GM10248 (cell line): ENCODE data around the gene SREBF2.

Source experiments
- CTCF ChIA-PET: fragments of 300-600 bp; sonication (Branson Sonifier 250); formaldehyde crosslinking; extraction: SDS; loops from one replicate; lab custom pipeline; 2021; ENCODE audit warnings: antibody characterized with exemption; lab: Yijun Ruan, JAX
- POLR2A ChIA-PET: fragments of 350-650 bp; sonication (Branson Sonifier 250); formaldehyde crosslinking; extraction: SDS; loops from one replicate; lab custom pipeline; 2020; ENCODE audit warnings: antibody characterized with exemption; lab: Yijun Ruan, JAX
- DNase-seq: peaks from one replicate; pipeline ENCODE4 v3.0.0; 2012; ENCODE audit errors: extremely low spot score
- TF ChIP-seq, protein P1 (sequence below): IDR thresholded peaks from 2 replicates; pipeline ENCODE4 v1.5.1; 2012; ENCODE audit warnings: mild to moderate bottlenecking, low read depth; ENCODE audit errors: extremely low read depth, missing control alignments, control extremely low read depth

The SREBF2 gene

DNA sequence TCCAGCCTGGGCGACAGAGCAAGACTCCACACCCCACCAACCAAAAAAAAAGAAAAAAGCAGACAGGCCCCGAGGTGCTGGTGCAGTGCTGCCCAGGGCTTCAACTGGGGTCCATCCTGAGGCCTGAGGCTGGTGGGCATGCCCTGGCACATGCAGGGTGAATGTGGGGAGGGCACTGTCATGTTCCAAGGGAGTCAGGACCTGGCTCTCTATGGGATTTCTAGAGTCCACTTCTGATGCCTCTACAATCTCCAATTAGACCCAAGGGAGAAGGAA, 103.9 kb downstream of the SREBF2 start:
- DNase-seq: no peak
- ChIA-PET POLR2A (interaction anchor here (1.1 to 7.6 kb wide), 4 partner anchors 10 to 24 kb away, joined by 3 to 118 read pairs (median 10); partner anchors contain the start of genes CENPM and TNFRSF13C), CTCF (interaction anchor here (1.1 to 8.8 kb wide), 5 partner anchors 13 to 271 kb away, joined by 3 to 229 read pairs (median 4); partner anchors contain the start of gene TNFRSF13C)
- TF ChIP-seq, protein P1, sequence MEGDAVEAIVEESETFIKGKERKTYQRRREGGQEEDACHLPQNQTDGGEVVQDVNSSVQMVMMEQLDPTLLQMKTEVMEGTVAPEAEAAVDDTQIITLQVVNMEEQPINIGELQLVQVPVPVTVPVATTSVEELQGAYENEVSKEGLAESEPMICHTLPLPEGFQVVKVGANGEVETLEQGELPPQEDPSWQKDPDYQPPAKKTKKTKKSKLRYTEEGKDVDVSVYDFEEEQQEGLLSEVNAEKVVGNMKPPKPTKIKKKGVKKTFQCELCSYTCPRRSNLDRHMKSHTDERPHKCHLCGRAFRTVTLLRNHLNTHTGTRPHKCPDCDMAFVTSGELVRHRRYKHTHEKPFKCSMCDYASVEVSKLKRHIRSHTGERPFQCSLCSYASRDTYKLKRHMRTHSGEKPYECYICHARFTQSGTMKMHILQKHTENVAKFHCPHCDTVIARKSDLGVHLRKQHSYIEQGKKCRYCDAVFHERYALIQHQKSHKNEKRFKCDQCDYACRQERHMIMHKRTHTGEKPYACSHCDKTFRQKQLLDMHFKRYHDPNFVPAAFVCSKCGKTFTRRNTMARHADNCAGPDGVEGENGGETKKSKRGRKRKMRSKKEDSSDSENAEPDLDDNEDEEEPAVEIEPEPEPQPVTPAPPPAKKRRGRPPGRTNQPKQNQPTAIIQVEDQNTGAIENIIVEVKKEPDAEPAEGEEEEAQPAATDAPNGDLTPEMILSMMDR: no peak

DNA sequence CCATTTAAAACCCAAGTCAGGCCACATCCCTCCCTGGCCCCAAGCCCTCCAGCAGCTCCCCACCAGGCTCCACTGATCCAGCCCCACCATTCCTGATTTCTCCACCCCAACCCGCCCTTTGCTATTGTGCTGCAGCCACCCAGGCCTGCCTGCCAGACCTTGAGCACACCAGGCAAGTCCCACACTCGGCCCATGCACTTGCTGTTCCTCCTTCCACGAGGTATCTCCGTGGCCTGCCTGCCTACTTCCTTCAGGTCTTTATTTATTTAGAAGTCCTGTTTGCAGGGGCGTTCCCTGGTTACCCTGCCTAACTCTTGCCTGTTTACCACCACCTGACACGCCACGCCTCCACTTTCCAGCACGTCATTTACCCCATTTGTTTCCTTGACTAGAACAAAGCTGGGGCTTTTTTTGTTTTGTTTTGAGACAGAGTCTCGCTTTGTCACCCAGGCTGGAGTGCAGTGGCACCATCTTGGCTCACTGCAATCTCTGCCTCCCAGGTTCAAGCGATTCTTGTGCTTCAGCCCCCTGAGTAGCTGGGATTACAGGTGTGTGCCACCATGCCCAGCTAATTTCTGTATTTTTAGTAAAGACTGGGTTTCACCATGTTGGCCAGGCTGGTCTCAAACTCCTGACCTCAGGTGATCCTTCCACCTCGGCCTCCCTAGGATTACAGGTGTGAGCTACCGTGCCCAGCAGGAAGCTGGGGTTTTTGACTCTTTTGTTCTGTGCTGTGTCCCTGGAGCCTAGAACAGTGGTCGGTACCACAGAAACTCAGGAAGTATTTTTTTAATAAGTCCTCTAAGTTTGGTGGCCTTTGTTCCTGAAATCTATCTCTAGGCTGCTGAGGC, 107.3 kb downstream of the SREBF2 start:
- ChIA-PET POLR2A (interaction anchor here (0.5 to 7.6 kb wide), 16 partner anchors 9 to 273 kb away, joined by 3 to 118 read pairs (median 4); partner anchors contain the start of genes NDUFA6, SREBF2 and TNFRSF13C), CTCF (interaction anchor here (0.8 to 8.8 kb wide), 48 partner anchors 8 to 492 kb away, joined by 3 to 229 read pairs (median 6); partner anchors contain the start of genes CCDC134, MEI1, NFAM1 and SHISA8)
- TF ChIP-seq, protein P1: no peak
- DNase-seq: peak; percentile 84

DNA sequence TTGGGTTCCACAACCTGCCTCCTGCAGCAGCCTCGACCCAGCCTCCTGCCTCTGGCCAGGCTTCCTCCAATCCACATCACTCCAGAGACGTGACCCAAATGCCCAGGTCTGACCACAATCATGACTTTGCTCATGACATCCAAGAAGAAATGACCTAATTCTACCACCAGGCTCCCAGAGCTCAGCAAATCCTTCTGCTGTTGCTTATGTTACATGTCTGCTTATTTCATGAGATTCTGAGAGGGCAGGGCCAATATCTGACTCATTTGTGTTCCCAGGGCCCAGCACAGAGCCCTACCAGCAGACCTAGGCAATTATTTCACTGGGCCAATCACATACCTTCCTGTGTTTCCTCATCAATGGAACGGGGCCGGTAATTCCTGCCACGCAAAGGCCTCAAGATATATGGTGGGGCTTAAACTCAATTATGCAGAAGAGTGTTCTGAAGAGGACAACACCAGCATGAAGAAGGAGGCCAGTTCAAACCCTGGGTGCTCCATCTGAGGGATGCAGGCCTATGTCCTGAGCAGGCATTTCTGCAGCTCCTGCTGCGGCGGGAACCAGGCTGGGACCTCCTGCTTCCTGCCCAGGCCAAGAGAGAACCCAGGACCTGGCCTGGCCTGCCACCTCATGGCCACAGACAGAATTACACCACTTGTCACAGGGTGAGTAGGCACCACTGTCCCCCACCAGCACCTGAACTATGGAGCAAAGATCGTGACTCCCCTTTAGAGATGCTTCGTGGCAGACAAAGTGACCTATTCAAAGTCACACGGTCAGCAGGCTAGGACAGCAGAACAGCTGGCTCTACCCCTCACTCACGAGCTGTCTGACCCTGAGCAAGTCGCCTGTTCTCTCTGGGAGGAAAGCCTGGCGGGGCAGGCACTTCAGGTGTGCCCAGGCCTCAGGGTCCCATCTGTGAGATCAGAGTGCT, 108.2 kb downstream of the SREBF2 start:
- ChIA-PET CTCF (interaction anchor here (0.6 to 8.8 kb wide), 59 partner anchors 9 to 491 kb away, joined by 3 to 229 read pairs (median 4); partner anchors contain the start of genes CCDC134, MEI1, NFAM1 and SHISA8), POLR2A (interaction anchor here (0.6 to 7.6 kb wide), 12 partner anchors 16 to 274 kb away, joined by 3 to 118 read pairs (median 5); partner anchors contain the start of genes NDUFA6, SREBF2 and TNFRSF13C)
- TF ChIP-seq, protein P1: peak; percentile 86
- DNase-seq: peak; percentile 72

DNA sequence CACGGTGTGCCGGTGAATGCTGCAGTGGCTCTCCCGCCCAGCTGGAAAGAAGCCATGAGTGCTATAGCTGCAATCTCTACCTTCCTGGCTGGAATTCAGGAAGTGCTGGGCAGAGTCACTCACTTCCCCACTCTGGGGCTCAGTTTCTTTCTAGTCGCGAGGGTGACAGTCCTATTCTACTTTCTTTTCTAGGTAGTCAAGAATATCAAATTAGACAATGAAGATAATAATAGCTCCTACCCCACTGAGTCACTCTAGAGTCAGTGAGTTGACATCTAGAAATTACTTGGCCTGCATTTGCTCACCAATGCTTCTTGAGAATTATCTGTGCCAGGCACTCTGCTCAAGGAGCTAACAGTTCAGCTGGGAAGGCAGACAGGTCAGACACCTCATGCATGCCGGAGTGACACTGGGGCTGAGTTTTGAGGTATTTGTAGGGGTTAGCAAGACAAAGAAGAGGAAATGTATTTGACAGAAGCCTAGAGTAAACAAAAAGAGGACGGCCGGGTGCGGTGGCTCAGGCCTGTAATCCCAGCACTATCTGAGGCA, 110.8 kb downstream of the SREBF2 start:
- TF ChIP-seq, protein P1: no peak
- CTCF ChIA-PET: interaction anchor here (0.8 to 3.1 kb wide), 8 partner anchors 13 to 277 kb away, joined by 3 to 29 read pairs (median 4); partner anchors contain the start of genes MEI1 and TNFRSF13C
- POLR2A ChIA-PET: no interaction called here
- no peak for DNase-seq

DNA sequence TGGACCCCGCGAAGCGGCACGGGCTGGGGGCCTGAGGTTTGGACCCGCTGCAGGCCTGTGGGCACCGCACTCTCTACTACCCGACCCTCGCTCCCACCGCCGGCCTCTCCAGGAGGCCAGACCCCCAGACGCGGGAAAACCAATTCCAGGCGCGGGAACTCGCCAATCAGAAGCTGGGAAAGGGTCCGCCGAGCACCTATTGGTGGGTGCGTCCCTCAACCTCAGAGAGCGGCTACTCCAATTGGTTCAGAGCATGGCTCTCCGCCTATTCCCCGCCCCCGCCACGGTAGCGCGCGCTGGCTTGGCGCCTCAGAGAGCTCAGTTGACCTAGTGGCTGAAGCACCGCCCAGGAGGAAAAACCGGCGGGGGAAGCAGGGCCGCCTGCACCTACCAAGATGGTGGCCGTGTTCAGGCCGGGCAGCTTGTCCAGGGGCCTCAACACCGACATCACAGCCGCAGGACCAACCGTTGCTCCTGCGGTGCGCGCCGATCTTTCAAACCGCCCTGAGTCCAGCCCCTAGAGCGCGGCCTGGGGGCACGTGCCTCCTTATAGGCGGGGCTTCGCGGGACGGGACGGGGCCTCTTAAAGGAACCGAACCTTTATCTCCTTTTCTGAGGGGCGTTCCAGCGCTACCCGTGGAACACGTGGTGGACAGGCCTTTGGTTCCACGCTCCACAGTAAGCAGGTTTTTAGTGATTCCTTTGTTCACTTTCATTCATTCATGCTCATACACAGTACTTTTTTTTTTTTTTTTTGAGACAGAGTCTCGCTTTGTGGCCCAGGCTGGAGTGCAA, 113.9 kb downstream of the SREBF2 start, which contains the start of gene CENPM:
TSS of gene CENPM (minus strand) at position 524 of the 795 bp plus-strand sequence. CDS start at position 448, 76 bp downstream.
- POLR2A ChIA-PET: interaction anchor here (0.5 to 1.2 kb wide), 9 partner anchors 11 to 326 kb away, joined by 3 to 5 read pairs (median 3); partner anchors contain the start of genes DESI1, NDUFA6 and XRCC6
- TF ChIP-seq, protein P1: no peak
- CTCF ChIA-PET: interaction anchor here (0.9 to 8.2 kb wide), 12 partner anchors 10 to 497 kb away, joined by 3 to 53 read pairs (median 4); partner anchors contain the start of genes MEI1, NDUFA6 and TNFRSF13C

More for the DNA sequence above, 113.9 kb downstream of the SREBF2 start, which contains the start of gene CENPM:
- peak; percentile 90 for DNase-seq
